Activated T-helper 1 cell treated with Interleukin-2 at 50 U/mL for 16 hours (primary cell): ENCODE data around the gene DCC.

Source experiments
- DNase-seq: peaks from one replicate; pipeline ENCODE4 v3.0.0-alpha.2; 2020; ENCODE audit warnings: low read depth

Gene DCC

GRCh38 chr18:52499644-52500043 is 159.6 kb downstream of the DCC start:
- no peak for DNase-seq

- no peak for DNase-seq
Observed at GRCh38 chr18:52504589-52504988, 164.6 kb downstream of the DCC start.

- no peak for DNase-seq
Observed at GRCh38 chr18:52510139-52510538, 170.1 kb downstream of the DCC start.

GRCh38 chr18:52518086-52518485 is 178.1 kb downstream of the DCC start:
- no peak for DNase-seq

- DNase-seq, result no peak
Observed at GRCh38 chr18:52519021-52519420, 179.0 kb downstream of the DCC start.

- no peak for DNase-seq
Observed at GRCh38 chr18:52523566-52523965, 183.6 kb downstream of the DCC start.

GRCh38 chr18:52531836-52532235 is 191.8 kb downstream of the DCC start:
- no peak for DNase-seq

GRCh38 chr18:52536039-52536438 is 196.0 kb downstream of the DCC start:
- no peak for DNase-seq

- no peak for DNase-seq
Observed at GRCh38 chr18:52537261-52537660, 197.3 kb downstream of the DCC start.

- DNase-seq, result no peak
Observed at GRCh38 chr18:52541056-52541455, 201.1 kb downstream of the DCC start.

GRCh38 chr18:52544086-52544485 is 204.1 kb downstream of the DCC start:
- DNase-seq, result no peak

GRCh38 chr18:52546686-52547346 is 206.8 kb downstream of the DCC start:
- DNase-seq, result no peak

GRCh38 chr18:52553441-52553840 is 213.4 kb downstream of the DCC start:
- DNase-seq, result no peak

GRCh38 chr18:52554180-52554579 is 214.2 kb downstream of the DCC start:
- DNase-seq, result no peak

GRCh38 chr18:52567360-52567759 is 227.4 kb downstream of the DCC start:
- DNase-seq, result no peak

- DNase-seq, result no peak
Observed at GRCh38 chr18:52569492-52569891, 229.5 kb downstream of the DCC start.

- DNase-seq, result no peak
Observed at GRCh38 chr18:52570975-52571374, 231.0 kb downstream of the DCC start.

- no peak for DNase-seq
Observed at GRCh38 chr18:52572036-52573000, 232.3 kb downstream of the DCC start.

GRCh38 chr18:52577795-52578194 is 237.8 kb downstream of the DCC start:
- DNase-seq, result no peak

GRCh38 chr18:52582061-52582460 is 242.1 kb downstream of the DCC start:
- DNase-seq, result no peak

- no peak for DNase-seq
Observed at GRCh38 chr18:52582516-52582915, 242.5 kb downstream of the DCC start.

- DNase-seq, result no peak
Observed at GRCh38 chr18:52588931-52589330, 248.9 kb downstream of the DCC start.

- DNase-seq, result no peak
Observed at GRCh38 chr18:52596748-52597435, 256.9 kb downstream of the DCC start.
